ENCODE results near the gene ARVCF.

The ARVCF gene

DNA sequence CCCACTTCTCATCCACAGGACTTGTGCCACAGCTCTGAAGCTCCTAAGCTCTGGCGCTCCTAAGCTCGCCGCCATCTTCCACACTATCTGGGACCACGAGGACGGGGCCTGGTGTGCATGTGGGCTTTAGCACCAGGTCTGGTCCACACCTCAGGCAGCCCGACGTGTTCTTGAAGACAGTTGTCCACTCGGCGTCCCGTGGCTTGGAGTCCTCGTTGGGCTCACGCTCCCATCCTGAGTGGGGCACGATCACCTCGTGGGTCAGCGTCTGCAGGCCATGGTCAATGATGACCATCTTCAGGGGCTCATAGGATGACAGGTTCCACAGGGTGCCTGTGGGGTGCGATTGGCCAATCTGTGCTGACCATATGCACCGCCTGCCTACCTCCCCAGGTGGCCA is 37.9 kb downstream of the ARVCF start:
- Histone ChIP-seq H3K4me3 (replicated peaks; ENCODE audit: low read depth, low read length) (no peak overlapping the region), H3K36me3 (ENCODE audit: control insufficient read depth, insufficient read depth, low read length) (no peaks in the 10 kb centered on the region), H3K27me3 (replicated peaks; ENCODE audit: control insufficient read depth, insufficient read depth, low read length) (no peaks in the 10 kb centered on the region)
- TF ChIP-seq, protein P1, sequence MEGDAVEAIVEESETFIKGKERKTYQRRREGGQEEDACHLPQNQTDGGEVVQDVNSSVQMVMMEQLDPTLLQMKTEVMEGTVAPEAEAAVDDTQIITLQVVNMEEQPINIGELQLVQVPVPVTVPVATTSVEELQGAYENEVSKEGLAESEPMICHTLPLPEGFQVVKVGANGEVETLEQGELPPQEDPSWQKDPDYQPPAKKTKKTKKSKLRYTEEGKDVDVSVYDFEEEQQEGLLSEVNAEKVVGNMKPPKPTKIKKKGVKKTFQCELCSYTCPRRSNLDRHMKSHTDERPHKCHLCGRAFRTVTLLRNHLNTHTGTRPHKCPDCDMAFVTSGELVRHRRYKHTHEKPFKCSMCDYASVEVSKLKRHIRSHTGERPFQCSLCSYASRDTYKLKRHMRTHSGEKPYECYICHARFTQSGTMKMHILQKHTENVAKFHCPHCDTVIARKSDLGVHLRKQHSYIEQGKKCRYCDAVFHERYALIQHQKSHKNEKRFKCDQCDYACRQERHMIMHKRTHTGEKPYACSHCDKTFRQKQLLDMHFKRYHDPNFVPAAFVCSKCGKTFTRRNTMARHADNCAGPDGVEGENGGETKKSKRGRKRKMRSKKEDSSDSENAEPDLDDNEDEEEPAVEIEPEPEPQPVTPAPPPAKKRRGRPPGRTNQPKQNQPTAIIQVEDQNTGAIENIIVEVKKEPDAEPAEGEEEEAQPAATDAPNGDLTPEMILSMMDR (IDR thresholded peaks at IDR 0.05; ENCODE audit: insufficient read depth, low read length, poor library complexity, severe bottlenecking): no peak
- DNase-seq (ENCODE audit: extremely low read depth, insufficient read length): no peak

DNA sequence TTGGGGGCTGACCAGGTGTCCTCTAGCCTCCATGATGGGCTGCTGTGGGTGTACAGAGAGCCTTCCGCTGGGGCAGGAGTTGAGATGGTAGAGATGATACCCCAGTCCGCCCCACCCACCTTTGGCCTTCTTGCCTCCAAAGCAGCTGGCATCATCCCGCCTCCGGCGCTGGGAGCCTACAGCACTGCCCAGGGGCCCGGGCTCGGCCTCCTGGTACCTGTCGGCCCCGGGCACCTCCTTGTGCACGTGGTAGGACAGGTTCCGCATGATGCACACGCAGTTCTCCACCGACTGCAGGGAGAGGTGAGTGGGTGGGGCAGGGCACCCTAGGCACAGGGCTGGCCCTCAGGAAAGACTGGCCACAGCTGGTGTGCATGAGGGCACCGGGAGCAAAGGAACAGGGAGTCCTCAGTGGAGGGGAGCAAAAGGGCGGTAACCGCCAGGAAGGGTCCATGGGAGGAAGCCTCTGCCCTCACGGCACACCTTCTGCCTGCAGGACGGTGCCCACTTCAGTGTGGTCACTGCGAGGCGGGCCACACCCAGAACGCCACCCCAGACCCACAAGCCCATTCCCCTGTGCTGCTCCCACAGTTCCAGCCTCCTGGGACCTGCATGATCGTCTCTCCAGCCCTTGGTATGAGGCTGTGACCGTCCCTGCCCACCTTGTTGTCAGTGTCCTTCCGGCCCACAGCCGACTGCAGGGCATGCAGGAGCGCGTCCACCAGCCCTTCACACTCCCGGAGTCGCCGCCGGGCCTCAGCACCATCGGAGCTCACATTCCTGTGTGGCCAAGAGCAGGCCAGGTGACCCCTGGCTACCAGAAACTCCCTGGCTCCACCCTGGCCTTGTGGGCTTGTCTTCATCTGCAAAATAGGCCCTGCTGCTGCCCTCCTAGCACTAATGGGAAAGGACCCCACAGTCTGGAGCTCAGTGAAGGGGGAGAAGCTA is 39.1 kb downstream of the ARVCF start:
- no peaks in the 10 kb centered on the region for H3K27me3 ChIP-seq (replicated peaks; ENCODE audit: control insufficient read depth, insufficient read depth, low read length)
- TF ChIP-seq, protein P1 (IDR thresholded peaks at IDR 0.05; ENCODE audit: insufficient read depth, low read length, poor library complexity, severe bottlenecking): no peak
- no peak overlapping the region for H3K4me3 ChIP-seq (replicated peaks; ENCODE audit: low read depth, low read length)
- no peak for DNase-seq (ENCODE audit: extremely low read depth, insufficient read length)
- no peaks in the 10 kb centered on the region for H3K36me3 ChIP-seq (ENCODE audit: control insufficient read depth, insufficient read depth, low read length)

DNA sequence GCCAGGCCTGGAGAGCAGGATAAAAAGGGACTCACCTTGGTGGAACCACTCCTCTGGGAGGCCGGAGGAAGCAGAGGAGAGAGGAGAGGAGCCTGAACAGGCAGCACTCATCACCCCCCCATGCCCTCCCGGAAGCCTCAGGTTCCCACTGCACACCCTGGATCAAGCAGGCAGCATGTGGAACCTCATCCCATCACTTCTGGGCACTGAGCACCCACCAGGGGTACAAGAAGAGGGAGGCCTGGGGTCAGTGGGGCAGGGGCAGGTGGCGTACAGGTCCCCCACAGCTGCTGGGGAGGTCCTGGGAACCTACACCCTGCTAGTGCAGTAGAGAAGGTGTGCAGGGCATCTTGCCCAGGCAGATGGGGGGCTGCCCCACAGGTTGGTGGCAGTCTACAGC is 40.0 kb downstream of the ARVCF start:
- TF ChIP-seq, protein P1 (IDR thresholded peaks at IDR 0.05; ENCODE audit: insufficient read depth, low read length, poor library complexity, severe bottlenecking): no peak
- no peak for DNase-seq (ENCODE audit: extremely low read depth, insufficient read length)
- H3K27me3 ChIP-seq (replicated peaks; ENCODE audit: control insufficient read depth, insufficient read depth, low read length): no peaks in the 10 kb centered on the region
- no peaks in the 10 kb centered on the region for H3K36me3 ChIP-seq (ENCODE audit: control insufficient read depth, insufficient read depth, low read length)
- H3K4me3 ChIP-seq (replicated peaks; ENCODE audit: low read depth, low read length): no peak overlapping the region

DNA sequence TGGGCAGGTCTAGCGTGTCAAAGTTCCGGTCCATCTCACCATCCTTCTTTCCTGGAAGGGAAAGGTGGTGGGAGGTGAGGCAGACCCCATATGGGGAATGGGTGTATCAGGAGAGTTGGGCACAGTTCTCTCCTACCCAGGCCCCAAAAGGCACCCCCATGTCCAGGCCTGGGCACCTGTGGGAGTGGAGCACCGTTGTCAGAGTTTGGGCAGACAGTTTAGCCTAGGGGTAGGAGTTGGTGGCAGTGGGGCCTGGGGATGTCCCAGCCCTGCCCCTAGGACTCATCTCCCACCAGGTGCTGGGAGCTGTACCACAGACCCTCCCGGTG is 41.0 kb downstream of the ARVCF start:
- Histone ChIP-seq H3K4me3 (replicated peaks; ENCODE audit: low read depth, low read length) (no peak overlapping the region), H3K27me3 (replicated peaks; ENCODE audit: control insufficient read depth, insufficient read depth, low read length) (no peaks in the 10 kb centered on the region), H3K36me3 (ENCODE audit: control insufficient read depth, insufficient read depth, low read length) (no peaks in the 10 kb centered on the region)
- no peak for DNase-seq (ENCODE audit: extremely low read depth, insufficient read length)
- TF ChIP-seq, protein P1 (IDR thresholded peaks at IDR 0.05; ENCODE audit: insufficient read depth, low read length, poor library complexity, severe bottlenecking): no peak

DNA sequence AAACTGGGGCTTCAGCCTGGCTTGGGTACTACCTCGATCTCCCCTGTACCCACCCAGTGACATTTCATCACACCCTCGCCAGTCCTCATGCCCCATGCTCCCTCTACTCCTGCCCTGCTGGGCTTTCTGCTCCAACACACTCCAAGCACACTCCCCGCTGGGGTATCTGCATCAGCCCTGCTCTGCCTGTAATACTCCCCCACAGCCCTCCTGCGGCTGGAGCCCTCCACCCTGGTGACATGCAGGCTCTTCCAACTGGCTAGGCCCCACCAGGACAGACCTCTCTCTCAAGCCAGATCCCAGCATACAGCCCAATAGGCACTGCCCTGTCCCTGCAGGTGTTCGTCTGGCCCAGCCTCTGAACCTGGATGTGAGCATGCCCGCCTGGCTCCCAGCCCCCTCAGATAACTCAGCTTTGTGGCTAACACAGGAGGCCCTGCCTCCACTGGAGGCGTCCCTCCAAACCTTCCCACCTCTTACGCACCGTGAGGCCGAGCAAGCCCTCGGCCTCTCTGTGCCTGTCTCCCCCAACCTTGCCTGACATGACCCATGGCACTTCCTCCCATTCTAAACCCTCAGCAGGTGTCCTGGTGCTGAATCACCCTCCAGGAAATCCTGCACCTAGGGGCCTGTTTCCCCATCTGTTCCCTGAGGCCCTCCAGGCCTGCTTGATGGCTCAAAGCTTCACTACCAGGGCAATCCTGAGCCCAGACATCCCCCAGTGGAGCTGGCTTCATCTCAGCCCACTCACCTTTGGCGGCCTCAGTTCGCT is 41.5 kb downstream of the ARVCF start:
- H3K27me3 ChIP-seq (replicated peaks; ENCODE audit: control insufficient read depth, insufficient read depth, low read length): no peaks in the 10 kb centered on the region
- no peak for DNase-seq (ENCODE audit: extremely low read depth, insufficient read length)
- H3K36me3 ChIP-seq (ENCODE audit: control insufficient read depth, insufficient read depth, low read length): no peaks in the 10 kb centered on the region
- TF ChIP-seq, protein P1 (IDR thresholded peaks at IDR 0.05; ENCODE audit: insufficient read depth, low read length, poor library complexity, severe bottlenecking): no peak
- H3K4me3 ChIP-seq (replicated peaks; ENCODE audit: low read depth, low read length): no peak overlapping the region

Measured in GM06990 (cell line).